HG03442 (cell line): Measurements from ENCODE around the gene TRMT10A.
"Not testable (repeated sequence)": the region's sequence is repeated elsewhere in the genome, so short reads cannot be mapped to it uniquely, and the experiment has no call there.

Experiments
- ATAC-seq: cut with Tn5 transposase; IDR thresholded peaks from one replicate; pipeline ENCODE4 v1.9.1; 2021; ENCODE audit warnings: mild to moderate bottlenecking, moderate library complexity; ENCODE audit not compliant: unreplicated experiment

Gene TRMT10A

GRCh38 chr4:99564921-99565320, 1.1 kb upstream of the TRMT10A start:
- ATAC-seq, result no peak

DNA sequence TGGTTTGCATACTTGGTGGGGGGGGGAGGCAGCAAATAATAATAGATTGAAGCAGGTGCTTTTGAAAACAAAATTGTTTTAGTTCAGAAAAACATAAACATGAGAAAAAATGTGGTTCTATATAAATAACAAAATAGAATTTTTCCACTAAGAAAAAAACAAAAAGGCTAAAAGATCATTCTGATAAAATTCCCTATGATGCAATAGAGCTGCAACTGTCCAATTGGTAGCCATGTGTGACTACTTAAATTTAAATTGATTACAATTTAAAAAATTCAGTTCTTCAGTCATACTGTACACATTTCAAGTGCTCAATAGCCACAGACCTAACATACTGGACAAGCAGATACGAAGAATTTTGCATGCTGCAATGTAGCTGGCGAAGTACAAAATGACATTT, 11.0 kb downstream of the TRMT10A start:
- no peak for ATAC-seq

- ATAC-seq, result no peak
These were observed 23.4 kb downstream of the TRMT10A start for GRCh38 chr4:99540277-99540939.

GRCh38 chr4:99537674-99538073, 26.2 kb downstream of the TRMT10A start:
- no peak for ATAC-seq

- no peak for ATAC-seq
These were observed 27.0 kb downstream of the TRMT10A start for GRCh38 chr4:99536848-99537247.

DNA sequence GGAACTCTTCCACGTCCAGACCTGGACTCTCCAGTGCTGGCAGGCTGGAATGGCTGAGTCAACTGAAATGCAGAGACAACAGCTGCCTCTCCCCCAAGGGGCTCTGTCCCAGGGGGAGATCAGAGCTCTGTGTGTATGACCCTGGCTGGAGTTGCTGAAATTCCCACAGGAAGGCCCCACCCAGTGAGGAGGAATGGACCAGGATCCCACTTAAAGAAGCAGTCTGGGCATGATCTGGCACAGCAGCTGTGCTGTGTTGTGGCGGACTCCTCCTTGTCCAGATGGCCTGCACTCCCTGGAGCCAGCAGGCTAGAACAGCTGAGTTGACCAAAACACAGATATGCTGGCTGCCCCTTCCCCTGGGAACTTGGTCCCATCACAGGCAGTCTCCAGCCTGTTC, 27.6 kb downstream of the TRMT10A start:
- ATAC-seq, result no peak

GRCh38 chr4:99534699-99535098, 29.1 kb downstream of the TRMT10A start:
- ATAC-seq, result not testable (repeated sequence)

DNA sequence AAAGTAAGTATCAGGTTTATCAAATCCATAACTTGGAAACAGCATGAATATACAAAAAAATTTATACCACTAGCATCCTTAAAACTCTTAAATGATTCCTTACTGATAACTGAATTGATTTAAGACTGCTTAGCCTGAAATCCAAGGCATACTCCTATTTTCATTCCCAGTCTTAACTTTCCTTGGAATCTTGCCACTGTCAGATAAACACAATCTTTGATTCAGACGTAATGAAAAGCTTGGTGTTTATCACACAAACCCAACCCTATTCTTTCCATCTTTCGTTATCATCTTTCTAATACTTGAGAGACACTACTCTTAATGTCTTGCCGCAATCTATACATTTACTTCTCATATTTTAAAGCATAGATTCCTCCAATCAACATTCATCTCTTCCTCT, 33.9 kb downstream of the TRMT10A start:
- no peak for ATAC-seq

GRCh38 chr4:99529228-99529627, 34.6 kb downstream of the TRMT10A start:
- ATAC-seq, result no peak

DNA sequence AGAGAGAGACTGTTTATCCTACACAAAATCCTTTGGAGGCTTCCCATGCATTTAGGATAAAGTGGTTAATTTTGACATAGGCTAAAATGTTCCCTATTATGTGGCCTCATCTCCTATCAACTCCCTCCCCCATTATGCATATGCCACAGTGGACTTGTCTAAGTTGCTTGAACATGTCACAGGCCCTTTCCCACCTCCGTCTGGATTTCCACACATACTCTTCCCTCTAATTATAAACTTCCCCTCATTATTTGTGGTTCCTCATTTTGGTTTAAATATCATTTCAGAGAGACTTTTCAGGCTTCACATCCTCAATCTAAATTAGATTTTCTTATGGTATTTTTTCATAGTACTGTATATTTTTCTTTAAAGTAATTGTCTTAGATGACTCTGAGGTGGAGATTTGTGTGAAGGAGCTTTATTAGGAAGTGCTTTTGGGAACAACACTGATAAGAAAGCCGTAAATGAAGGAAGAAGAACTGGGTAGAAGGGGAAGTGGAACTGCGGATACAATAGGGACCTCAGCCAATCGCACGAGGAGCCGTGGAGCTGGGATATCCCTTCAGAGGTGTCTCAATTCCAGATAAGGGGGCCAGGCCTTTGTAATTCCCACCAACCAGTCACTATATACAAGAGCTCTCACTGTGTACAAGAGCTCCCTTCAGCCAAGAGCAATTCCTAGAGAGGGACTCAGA, 45.1 kb downstream of the TRMT10A start:
- ATAC-seq, result no peak

GRCh38 chr4:99510721-99511120, 53.1 kb downstream of the TRMT10A start, which contains the start of gene C4orf17:
Gene C4orf17, plus strand, starts transcription at chr4:99511021. Its CDS starts 2,061 bp downstream, at chr4:99513082.
- no peak for ATAC-seq

DNA sequence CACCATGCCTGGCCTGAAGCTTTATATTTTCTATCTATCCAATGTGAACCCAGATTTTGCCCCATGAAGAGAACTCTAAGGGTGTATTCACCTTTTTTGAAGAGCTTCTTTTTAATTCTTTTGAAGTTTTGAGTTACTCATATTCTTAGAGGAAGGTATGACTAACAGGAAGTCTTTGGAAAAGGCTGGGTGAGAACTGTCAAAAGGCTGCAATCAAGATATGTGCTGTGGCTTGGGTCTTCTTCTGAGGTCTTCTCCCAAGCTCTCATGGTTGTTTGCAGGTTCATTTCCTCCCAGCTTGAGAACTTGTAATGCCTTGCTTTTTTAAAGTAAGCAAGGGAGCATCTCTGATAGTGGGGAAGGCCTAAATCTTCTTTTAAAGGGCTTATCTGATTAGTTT, 56.1 kb downstream of the TRMT10A start:
- peak; percentile 72 for ATAC-seq

GRCh38 chr4:99507349-99507748, 56.5 kb downstream of the TRMT10A start:
- ATAC-seq, result peak; percentile 17

GRCh38 chr4:99506781-99507180, 57.1 kb downstream of the TRMT10A start:
- ATAC-seq, result no peak

DNA sequence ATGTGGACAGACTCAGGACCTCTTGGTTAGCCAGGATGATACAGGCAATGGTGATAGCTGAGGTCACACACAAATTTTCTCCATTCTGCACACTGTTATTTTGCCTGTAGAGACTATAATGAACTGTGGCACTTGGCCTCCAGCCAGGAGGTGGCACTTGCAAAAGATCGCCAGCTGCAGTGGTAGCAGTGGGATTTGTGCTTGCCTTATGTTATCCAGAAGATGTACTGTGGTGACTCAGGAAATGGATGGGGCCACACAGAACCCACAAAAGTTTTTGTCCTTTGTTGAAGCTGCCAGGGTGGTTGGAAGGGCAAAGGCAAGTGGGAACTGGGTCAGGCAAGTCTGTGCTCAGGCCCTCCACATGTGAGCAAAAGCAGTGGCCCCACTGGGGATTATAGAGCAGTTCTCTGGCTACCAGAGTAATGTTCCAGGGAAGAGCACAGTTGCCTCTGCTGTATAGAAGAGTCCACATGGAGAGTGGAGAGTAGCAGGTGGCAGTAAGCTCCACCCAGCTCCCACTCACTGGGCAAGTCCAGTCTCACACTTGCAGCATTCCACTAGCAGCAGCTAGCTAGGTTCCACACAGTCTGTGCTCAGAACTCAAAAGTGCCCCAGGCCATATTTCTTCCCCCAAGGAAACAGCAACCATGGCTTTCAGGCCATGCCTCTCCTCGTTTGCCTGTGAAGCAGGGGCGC, 58.9 kb downstream of the TRMT10A start:
- ATAC-seq, result no peak
